ENCODE data around the gene MTG2.

GRCh38 chr20:62227591-62227976 lies 44.8 kb downstream of the MTG2 start:
- TF ChIP-seq TEAD4 (IDR thresholded peaks at IDR 0.05; ENCODE audit: borderline replicate concordance, insufficient read depth) (no peak), CTCF (IDR thresholded peaks at IDR 0.05) (no peak), RFX5 (IDR thresholded peaks at IDR 0.05; ENCODE audit: low read length) (no peak), REST (IDR thresholded peaks at IDR 0.05; ENCODE audit: low read depth, low read length) (no peak), CHD2 (IDR thresholded peaks at IDR 0.05; ENCODE audit: low read length, partially characterized antibody) (no peak), NRF1 (IDR thresholded peaks at IDR 0.05; ENCODE audit: low read depth, low read length) (no peak), SIN3A (IDR thresholded peaks at IDR 0.05; ENCODE audit: borderline replicate concordance, low read depth, low read length) (no peak), MAX (IDR thresholded peaks at IDR 0.05; ENCODE audit: low read depth) (no peak)
